Mucosa of descending colon (tissue), 3 donors: Measurements from ENCODE around the gene SH3RF3. TPM values are rescaled to one million over a fixed set of nuclear protein-coding genes. Genes with fewer than 3 reads are reported as not detected.
"Not testable (repeated sequence)": the region's sequence is repeated elsewhere in the genome, so short reads cannot be mapped to it uniquely, and the experiment has no call there.

Experiments used
- ATAC-seq: fragments of 200-7000 bp; cut with Tn5 transposase; one replicate; pipeline ENCODE4 v1.9.1; 2020; ENCODE audit warnings: mild to moderate bottlenecking, moderate library complexity
- DNase-seq, 3 donors: peaks; one replicate each; pipeline ENCODE4 v3.0.0-alpha.2; 2020
- H3K36me3 ChIP-seq: fragments of 200-600 bp; one replicate; pipeline ENCODE4 v1.8.0; 2021; ENCODE audit warnings: low read depth, mild to moderate bottlenecking
- H3K4me1 ChIP-seq: fragments of 200-600 bp; one replicate; pipeline ENCODE4 v1.8.0; 2021; ENCODE audit warnings: low read depth, mild to moderate bottlenecking
- H3K4me3 ChIP-seq: fragments of 200-600 bp; one replicate; pipeline ENCODE4 v1.8.0; 2021; ENCODE audit warnings: mild to moderate bottlenecking
- H3K9me3 ChIP-seq: fragments of 200-600 bp; one replicate; pipeline ENCODE4 v1.8.0; 2021; ENCODE audit warnings: mild to moderate bottlenecking
- CTCF ChIP-seq: fragments of 200-600 bp; IDR thresholded peaks from one replicate; pipeline ENCODE4 v1.8.0; 2022; ENCODE audit warnings: antibody characterized with exemption, mild to moderate bottlenecking
- intact Hi-C, 2 donors: fragments of 100-400 bp; cut with DNase I in 1 of 2; cut with micrococcal nuclease in 1 of 2; formaldehyde crosslinking; loops; one replicate each; pipeline versions ENCODE4 v1.11.0 to v1.11.1; 2022; cut with DNase I, micrococcal nuclease
- total RNA-seq, 3 donors: library from RNA; stranded (reverse); fragmentation: NEBNext Ultra II Directional in 2 of 3; extraction: Animal tissue kit (Norgen Biotek cat#: 25700) in 2 of 3; gene quantifications; one replicate each; pipeline versions ENCODE4 v1.2.1 to v1.2.4, GENCODE V29; 2021 to 2023
- donor health status: DM: no; HTN: no; CAD: no; lungs with moderate emphysema.
- donor health status: DM: no; HTN: no; CAD: no.
- donor health status: DM: no; HTN: yes; CAD: no.

Gene SH3RF3
- total RNA-seq, 3 donors from 2014 or later: 1.9 to 3.7 (median 3.0) TPM

- Histone ChIP-seq H3K9me3 (no peaks in the 10 kb centered on the region), H3K4me1 (no peaks in the 10 kb centered on the region), H3K4me3 (no peak overlapping the region), H3K36me3 (no peaks in the 10 kb centered on the region)
- ATAC-seq (no peak), DNase-seq (no peak)
- intact Hi-C loops: no loop called here
- TF ChIP-seq CTCF: no peak
Measured at GRCh38 chr2:109102588-109103233, 26.3 kb upstream of the SH3RF3 start.

- no peak overlapping the region for H3K4me3 ChIP-seq
- H3K36me3 ChIP-seq: no peaks in the 10 kb centered on the region
- intact Hi-C loops: no loop called here
- no peak for ATAC-seq
- TF ChIP-seq CTCF: no peak
- no peak for DNase-seq
- no peaks in the 10 kb centered on the region for H3K9me3 ChIP-seq
- H3K4me1 ChIP-seq: no peaks in the 10 kb centered on the region
Measured at GRCh38 chr2:109105113-109105512, 23.9 kb upstream of the SH3RF3 start.

GRCh38 chr2:109108740-109109139 is 20.3 kb upstream of the SH3RF3 start:
- intact Hi-C loops: no loop called here
- TF ChIP-seq CTCF: no peak
- no peaks in the 10 kb centered on the region for H3K9me3 ChIP-seq
- no peak for ATAC-seq
- H3K36me3 ChIP-seq: no peaks in the 10 kb centered on the region
- no peaks in the 10 kb centered on the region for H3K4me1 ChIP-seq
- H3K4me3 ChIP-seq: no peak overlapping the region
- no peak for DNase-seq

- no peak for TF ChIP-seq CTCF
- intact Hi-C loops: no loop called here
Measured at GRCh38 chr2:109109342-109109741, 19.7 kb upstream of the SH3RF3 start.

GRCh38 chr2:109110170-109110569 is 18.8 kb upstream of the SH3RF3 start:
- no peak for TF ChIP-seq CTCF
- intact Hi-C loops: no loop called here
- DNase-seq: no peak
- Histone ChIP-seq H3K9me3 (no peaks in the 10 kb centered on the region), H3K4me3 (no peak overlapping the region), H3K4me1 (no peaks in the 10 kb centered on the region), H3K36me3 (no peaks in the 10 kb centered on the region)
- no peak for ATAC-seq

More at GRCh38 chr2:109109342-109109741, 19.7 kb upstream of the SH3RF3 start:
- H3K36me3 ChIP-seq: no peaks in the 10 kb centered on the region
- no peaks in the 10 kb centered on the region for H3K4me1 ChIP-seq
- DNase-seq (no peak), ATAC-seq (no peak)
- no peak overlapping the region for H3K4me3 ChIP-seq
- H3K9me3 ChIP-seq: no peaks in the 10 kb centered on the region

GRCh38 chr2:109117181-109117580 is 11.8 kb upstream of the SH3RF3 start:
- DNase-seq, H3K9me3 ChIP-seq, H3K4me3 ChIP-seq, H3K4me1 ChIP-seq, ATAC-seq, intact Hi-C loops, H3K36me3 ChIP-seq: not testable (repeated sequence)
